HEK293T (cell line): Measurements from ENCODE around the gene CNGB1.

Source experiments
- ARNT ChIP-seq: fragments of 450-650 bp; IDR thresholded peaks from 2 replicates; pipeline ENCODE4 v1.6.1; 2017; ENCODE audit warnings: mild to moderate bottlenecking
- CTBP1 ChIP-seq: fragments of 450-650 bp; IDR thresholded peaks from 2 replicates; pipeline ENCODE4 v1.6.1; 2016; ENCODE audit warnings: borderline replicate concordance
- FOXA1 ChIP-seq: fragments of 450-650 bp; IDR thresholded peaks from 2 replicates; pipeline ENCODE4 v1.6.1; 2016; ENCODE audit warnings: mild to moderate bottlenecking
- FOXK2 ChIP-seq: fragments of 450-650 bp; IDR thresholded peaks from 2 replicates; pipeline ENCODE4 v1.6.1; 2016; ENCODE audit warnings: mild to moderate bottlenecking
- FOXM1 ChIP-seq: fragments of 450-650 bp; IDR thresholded peaks from 2 replicates; pipeline ENCODE4 v1.6.1; 2017; ENCODE audit warnings: mild to moderate bottlenecking, borderline replicate concordance
- HDGF ChIP-seq: fragments of 450-650 bp; IDR thresholded peaks from 2 replicates; pipeline ENCODE4 v1.6.1; 2017; ENCODE audit warnings: antibody characterized with exemption, borderline replicate concordance
- L3MBTL2 ChIP-seq: fragments of 450-650 bp; conservative IDR thresholded peaks from 2 replicates; pipeline ENCODE4 v1.6.1; 2016; ENCODE audit warnings: mild to moderate bottlenecking
- NFRKB ChIP-seq: fragments of 450-650 bp; IDR thresholded peaks from 2 replicates; pipeline ENCODE4 v1.6.1; 2016; ENCODE audit warnings: mild to moderate bottlenecking, moderate library complexity
- SP1 ChIP-seq: fragments of 450-650 bp; IDR thresholded peaks from 2 replicates; pipeline ENCODE4 v1.6.1; 2017
- ZNF384 ChIP-seq: fragments of 450-650 bp; IDR thresholded peaks from 2 replicates; pipeline ENCODE4 v1.6.1; 2016

GRCh38 chr16:57960310-57960709, 10.6 kb downstream of the CNGB1 start:
- TF ChIP-seq L3MBTL2 (no peak), ZNF384 (no peak), CTBP1 (no peak), FOXM1 (no peak), NFRKB (no peak), FOXA1 (no peak), ARNT (no peak), FOXK2 (no peak), SP1 (no peak), HDGF (no peak)
